ENCODE results near the gene DLL3.
A peak's percentile ranks its signal among the peaks of the same experiment; 100 is the strongest.

Gene DLL3

GRCh38 chr19:39515551-39516191 is 16.9 kb downstream of the DLL3 start:
- peak; percentile 30 for ATAC-seq

GRCh38 chr19:39516270-39516669 is 17.5 kb downstream of the DLL3 start:
- no peak for ATAC-seq
- TF ChIP-seq TOX (CRISPR knock-in tag; IDR thresholded peaks at IDR 0.05; ENCODE audit: borderline replicate concordance) = no peak
- TF ChIP-seq TCF4 (CRISPR knock-in tag; IDR thresholded peaks at IDR 0.05; ENCODE audit: borderline replicate concordance) = no peak
- TF ChIP-seq TSHZ2 (CRISPR knock-in tag; IDR thresholded peaks at IDR 0.05) = no peak
- TF ChIP-seq ZNF70 (CRISPR knock-in tag; IDR thresholded peaks at IDR 0.05) = no peak
- no peak for TF ChIP-seq CSDC2 (CRISPR knock-in tag; IDR thresholded peaks at IDR 0.05)
- TF ChIP-seq RARB (CRISPR knock-in tag; IDR thresholded peaks at IDR 0.05) = no peak
- no peak for TF ChIP-seq SNAI2 (CRISPR knock-in tag; IDR thresholded peaks at IDR 0.05)
- TF ChIP-seq ARNTL (CRISPR knock-in tag; IDR thresholded peaks at IDR 0.05; ENCODE audit: borderline replicate concordance, low read depth) = no peak

More at GRCh38 chr19:39515551-39516191, 16.9 kb downstream of the DLL3 start:
- no peak for TF ChIP-seq ISL1 (CRISPR knock-in tag; IDR thresholded peaks at IDR 0.05)
- TF ChIP-seq ZFP30 (CRISPR knock-in tag; IDR thresholded peaks at IDR 0.05) = no peak
- TF ChIP-seq ZNF70 (CRISPR knock-in tag; IDR thresholded peaks at IDR 0.05) = no peak
- TF ChIP-seq ESRRG (CRISPR knock-in tag; IDR thresholded peaks at IDR 0.05) = no peak
- TF ChIP-seq TOX (CRISPR knock-in tag; IDR thresholded peaks at IDR 0.05; ENCODE audit: borderline replicate concordance) = no peak
- no peak for TF ChIP-seq ZNF8 (CRISPR knock-in tag; IDR thresholded peaks at IDR 0.05)
- TF ChIP-seq ZNF565 (CRISPR knock-in tag; conservative IDR thresholded peaks at IDR 0.05; ENCODE audit: low read depth) = no peak
- TF ChIP-seq ZC3H10 (CRISPR knock-in tag; IDR thresholded peaks at IDR 0.05) = no peak
- no peak for TF ChIP-seq POU6F1 (CRISPR knock-in tag; IDR thresholded peaks at IDR 0.05; ENCODE audit: borderline replicate concordance, low read depth)
- no peak for TF ChIP-seq SNAI2 (CRISPR knock-in tag; IDR thresholded peaks at IDR 0.05)
- TF ChIP-seq OSR1 (CRISPR knock-in tag; IDR thresholded peaks at IDR 0.05) = no peak
- TF ChIP-seq TSHZ2 (CRISPR knock-in tag; IDR thresholded peaks at IDR 0.05) = no peak
- no peak for TF ChIP-seq CSRNP3 (CRISPR knock-in tag; IDR thresholded peaks at IDR 0.05)
- no peak for TF ChIP-seq RARB (CRISPR knock-in tag; IDR thresholded peaks at IDR 0.05)

GRCh38 chr19:39517432-39517831 is 18.7 kb downstream of the DLL3 start:
- no peak for TF ChIP-seq ISL1 (CRISPR knock-in tag; IDR thresholded peaks at IDR 0.05)
- no peak for TF ChIP-seq ARNTL (CRISPR knock-in tag; IDR thresholded peaks at IDR 0.05; ENCODE audit: borderline replicate concordance, low read depth)
- no peak for TF ChIP-seq CREB5 (CRISPR knock-in tag; IDR thresholded peaks at IDR 0.05; ENCODE audit: low read depth)
- no peak for ATAC-seq
